Adrenal gland (tissue), 5 donors: ENCODE data around the gene MEIOB.
"Not testable (repeated sequence)": the region's sequence is repeated elsewhere in the genome, so short reads cannot be mapped to it uniquely, and the experiment has no call there.

Experiments
- POLR2A ChIP-seq, 2 donors: fragments of 450-650 bp; IDR thresholded peaks; one replicate each; pipeline ENCODE4 v1.6.1; 2017; ENCODE audit warnings: antibody characterized with exemption in 2 of 2, mild to moderate bottlenecking in 2 of 2, moderate library complexity in 1 of 2
- TF ChIP-seq, protein P1 (sequence below), 6 experiments: fragments of 450-650 bp in 4 of 6; fragments of 200-600 bp in 2 of 6; sonication (generic) in 1 of 6; IDR thresholded peaks; 1 replicate in 5 of 6; 2 replicates in 1 of 6; pipeline versions ENCODE4 v1.5.1 to v1.8.0; 2016 to 2021; ENCODE audit warnings: antibody characterized with exemption in 6 of 6, mild to moderate bottlenecking in 2 of 6, moderate library complexity in 1 of 6
- donor health status: DM: no; HTN: no; CAD: no.

DNA sequence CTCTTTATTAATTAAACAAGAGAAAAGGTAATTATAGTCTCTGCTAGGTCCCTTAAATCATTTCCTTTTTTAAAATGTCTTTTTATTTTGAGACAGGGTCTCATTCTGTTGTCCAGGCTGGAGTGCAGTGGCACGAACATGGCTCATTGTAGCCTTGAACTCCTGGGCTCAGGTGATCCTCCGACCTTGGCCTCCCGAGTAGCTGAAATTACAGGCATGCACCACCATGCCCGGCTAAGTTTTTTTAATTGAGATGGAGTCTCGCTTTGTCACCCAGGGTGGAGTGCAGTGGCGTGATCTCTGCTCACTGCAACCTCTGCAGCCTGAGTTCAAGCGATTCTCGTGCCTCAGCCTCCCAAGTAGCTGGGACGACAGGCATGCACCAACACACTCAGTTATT lies 9.2 kb upstream of the MEIOB start:
- TF ChIP-seq, protein P1, sequence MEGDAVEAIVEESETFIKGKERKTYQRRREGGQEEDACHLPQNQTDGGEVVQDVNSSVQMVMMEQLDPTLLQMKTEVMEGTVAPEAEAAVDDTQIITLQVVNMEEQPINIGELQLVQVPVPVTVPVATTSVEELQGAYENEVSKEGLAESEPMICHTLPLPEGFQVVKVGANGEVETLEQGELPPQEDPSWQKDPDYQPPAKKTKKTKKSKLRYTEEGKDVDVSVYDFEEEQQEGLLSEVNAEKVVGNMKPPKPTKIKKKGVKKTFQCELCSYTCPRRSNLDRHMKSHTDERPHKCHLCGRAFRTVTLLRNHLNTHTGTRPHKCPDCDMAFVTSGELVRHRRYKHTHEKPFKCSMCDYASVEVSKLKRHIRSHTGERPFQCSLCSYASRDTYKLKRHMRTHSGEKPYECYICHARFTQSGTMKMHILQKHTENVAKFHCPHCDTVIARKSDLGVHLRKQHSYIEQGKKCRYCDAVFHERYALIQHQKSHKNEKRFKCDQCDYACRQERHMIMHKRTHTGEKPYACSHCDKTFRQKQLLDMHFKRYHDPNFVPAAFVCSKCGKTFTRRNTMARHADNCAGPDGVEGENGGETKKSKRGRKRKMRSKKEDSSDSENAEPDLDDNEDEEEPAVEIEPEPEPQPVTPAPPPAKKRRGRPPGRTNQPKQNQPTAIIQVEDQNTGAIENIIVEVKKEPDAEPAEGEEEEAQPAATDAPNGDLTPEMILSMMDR (IDR thresholded peaks at IDR 0.05): not testable (repeated sequence)
- TF ChIP-seq POLR2A (IDR thresholded peaks at IDR 0.05): not testable (repeated sequence)
